Right lobe of liver (tissue), 6 donors: ENCODE measurements around the gene ANKS1B. TPM values are rescaled to one million over a fixed set of nuclear protein-coding genes. Genes with fewer than 3 reads are reported as not detected.

Experiments used
- ATAC-seq, 4 donors: fragments of 200-7000 bp; cut with Tn5 transposase; one replicate each; pipeline ENCODE4 v1.9.1; 2020; ENCODE audit warnings: mild to moderate bottlenecking in 4 of 4, moderate library complexity in 4 of 4
- DNase-seq, 3 donors: peaks; one replicate each; pipeline ENCODE4 v3.0.0-alpha.2; 2020
- H3K27ac ChIP-seq, 3 donors: fragments of 200-600 bp; one replicate each; pipeline ENCODE4 v1.8.0; 2022
- H3K27me3 ChIP-seq, 2 donors: fragments of 200-600 bp; one replicate each; pipeline ENCODE4 v1.8.0; 2022
- H3K36me3 ChIP-seq, 4 donors: fragments of 200-600 bp; sonication (generic) in 1 of 4; one replicate each; pipeline versions ENCODE4 v1.5.1 to v1.8.0; 2017 to 2022; ENCODE audit warnings: control low read depth in 1 of 4
- H3K4me1 ChIP-seq, 4 donors: fragments of 200-600 bp; sonication (generic) in 1 of 4; one replicate each; pipeline versions ENCODE4 v1.5.1 to v1.8.0; 2017 to 2022; ENCODE audit warnings: control low read depth in 1 of 4
- H3K4me3 ChIP-seq, 3 donors: fragments of 200-600 bp; one replicate each; pipeline ENCODE4 v1.8.0; 2022
- H3K9me3 ChIP-seq, 4 donors: fragments of 200-600 bp; sonication (generic) in 1 of 4; one replicate each; pipeline versions ENCODE4 v1.5.1 to v1.8.0; 2017 to 2022; ENCODE audit warnings: control low read depth in 1 of 4
- CTCF ChIP-seq, 4 donors: fragments of 200-600 bp in 3 of 4; fragments of 450-650 bp in 1 of 4; IDR thresholded peaks; one replicate each; pipeline versions ENCODE4 v1.5.1 to v1.8.0; 2016 to 2022; ENCODE audit warnings: antibody characterized with exemption in 4 of 4, mild to moderate bottlenecking in 2 of 4
- POLR2A ChIP-seq: fragments of 450-650 bp; IDR thresholded peaks from one replicate; pipeline ENCODE4 v1.6.1; 2017; ENCODE audit warnings: antibody characterized with exemption, mild to moderate bottlenecking
- WGBS: methylation state at CpG from one replicate; pipeline ENCODE4 v1.1.6; 2018; ENCODE audit warnings: low coverage, low lambda C conversion rate; ENCODE audit not compliant: insufficient coverage; ENCODE audit errors: missing lambda C conversion rate; 5-methylcytosine and 5-hydroxymethylcytosine counted together
- intact Hi-C, 2 donors: fragments of 100-400 bp; cut with DNase I; formaldehyde crosslinking; loops; one replicate each; pipeline versions ENCODE4 v1.11.2 to v1.14.1; 2022
- total RNA-seq, 6 experiments: library from RNA; depleted of rRNA in 2 of 6; stranded (reverse); fragments of >200 nt in 2 of 6; fragmentation: NEBNext Ultra II Directional in 3 of 6; extraction: Animal tissue kit (Norgen Biotek cat#: 25700) in 3 of 6; gene quantifications; one replicate each; pipeline versions ENCODE4 v1.1.0 to v1.2.4, GENCODE V29; 2016 to 2023
- donor health status: DM: no; HTN: yes; CAD: no.
- donor health status: DM: no; HTN: no; CAD: no.
- donor health status: DM: no; HTN: no; CAD: no.
- donor health status: DM: no; HTN: yes; CAD: no.
- donor health status: DM: no; HTN: yes; CAD: no.

Gene ANKS1B
- total RNA-seq, 6 experiments from 2014 or later, result 0.17 to 1.9 (median 0.44) TPM; not detected in 1

GRCh38 chr12:98945864-98946263 lies 1038.9 kb downstream of the ANKS1B start:
- no peak for DNase-seq
- no peaks in the 10 kb centered on the region for H3K27me3 ChIP-seq
- no peak overlapping the region for H3K4me3 ChIP-seq
- intact Hi-C loops, result no loop called here
- WGBS, result 63% methylated on average over 4 of the region's 4 CpGs
- no peaks in the 10 kb centered on the region for H3K36me3 ChIP-seq
- H3K4me1 ChIP-seq, result no peaks in the 10 kb centered on the region
- no peak overlapping the region for H3K27ac ChIP-seq
- no peak for ATAC-seq
- no peak for TF ChIP-seq CTCF (IDR thresholded peaks at IDR 0.05)
- no peak for TF ChIP-seq POLR2A
- H3K9me3 ChIP-seq, result no peaks in the 10 kb centered on the region

- no peak overlapping the region for H3K4me3 ChIP-seq
- no peaks in the 10 kb centered on the region for H3K36me3 ChIP-seq
- no peak overlapping the region for H3K27ac ChIP-seq
- WGBS, result 32% methylated on average over 3 of the region's 3 CpGs
- TF ChIP-seq POLR2A (no peak), CTCF (IDR thresholded peaks at IDR 0.05) (no peak)
- intact Hi-C loops, result no loop called here
- ATAC-seq (no peak), DNase-seq (no peak)
- no peaks in the 10 kb centered on the region for H3K4me1 ChIP-seq
- H3K9me3 ChIP-seq, result no peaks in the 10 kb centered on the region
- H3K27me3 ChIP-seq, result no peaks in the 10 kb centered on the region
Measured at GRCh38 chr12:98939926-98940325, 1044.8 kb downstream of the ANKS1B start.

GRCh38 chr12:98939350-98939749 lies 1045.4 kb downstream of the ANKS1B start:
- intact Hi-C loops, result no loop called here
- no peaks in the 10 kb centered on the region for H3K36me3 ChIP-seq
- ATAC-seq, result no peak
- H3K9me3 ChIP-seq, result no peaks in the 10 kb centered on the region
- no peaks in the 10 kb centered on the region for H3K27me3 ChIP-seq
- DNase-seq, result no peak
- WGBS, result 40% methylated on average over 2 of the region's 2 CpGs
- TF ChIP-seq CTCF (IDR thresholded peaks at IDR 0.05), result peak in 3 of 4 donors; percentile 21 to 26 (median 24)
- TF ChIP-seq POLR2A, result no peak
- no peak overlapping the region for H3K27ac ChIP-seq
- H3K4me3 ChIP-seq, result no peak overlapping the region
- H3K4me1 ChIP-seq, result no peaks in the 10 kb centered on the region

GRCh38 chr12:98935847-98936246 lies 1048.9 kb downstream of the ANKS1B start:
- WGBS, result 32% methylated on average over 2 of the region's 2 CpGs
- DNase-seq (no peak), ATAC-seq (no peak)
- intact Hi-C loops, result no loop called here
- Histone ChIP-seq H3K4me3 (no peak overlapping the region), H3K27me3 (no peaks in the 10 kb centered on the region), H3K27ac (no peak overlapping the region), H3K9me3 (no peaks in the 10 kb centered on the region), H3K36me3 (no peaks in the 10 kb centered on the region), H3K4me1 (no peaks in the 10 kb centered on the region)
- TF ChIP-seq POLR2A (no peak), CTCF (IDR thresholded peaks at IDR 0.05) (no peak)

GRCh38 chr12:98922871-98923270 lies 1061.9 kb downstream of the ANKS1B start:
- intact Hi-C loops, result no loop called here
- H3K27ac ChIP-seq, result no peak overlapping the region
- TF ChIP-seq CTCF (IDR thresholded peaks at IDR 0.05) (no peak), POLR2A (no peak)
- H3K27me3 ChIP-seq, result no peaks in the 10 kb centered on the region
- DNase-seq (no peak), ATAC-seq (no peak)
- H3K4me1 ChIP-seq, result no peaks in the 10 kb centered on the region
- H3K36me3 ChIP-seq, result no peaks in the 10 kb centered on the region
- no peaks in the 10 kb centered on the region for H3K9me3 ChIP-seq
- H3K4me3 ChIP-seq, result no peak overlapping the region
